GM04503 (cell line): Measurements from ENCODE around the gene SEC16B.
"Not testable (repeated sequence)": the region's sequence is repeated elsewhere in the genome, so short reads cannot be mapped to it uniquely, and the experiment has no call there.

ENCODE experiments used
- DNase-seq: peaks from one replicate; pipeline ENCODE4 v3.0.0-alpha.2; 2012; ENCODE audit warnings: low read depth

Gene SEC16B

GRCh38 chr1:177969825-177970371 is at the start of gene SEC16B:
Gene SEC16B, minus strand, starts transcription at chr1:177970058. Its CDS starts 2,077 bp downstream, at chr1:177967981.
- no peak for DNase-seq

DNA sequence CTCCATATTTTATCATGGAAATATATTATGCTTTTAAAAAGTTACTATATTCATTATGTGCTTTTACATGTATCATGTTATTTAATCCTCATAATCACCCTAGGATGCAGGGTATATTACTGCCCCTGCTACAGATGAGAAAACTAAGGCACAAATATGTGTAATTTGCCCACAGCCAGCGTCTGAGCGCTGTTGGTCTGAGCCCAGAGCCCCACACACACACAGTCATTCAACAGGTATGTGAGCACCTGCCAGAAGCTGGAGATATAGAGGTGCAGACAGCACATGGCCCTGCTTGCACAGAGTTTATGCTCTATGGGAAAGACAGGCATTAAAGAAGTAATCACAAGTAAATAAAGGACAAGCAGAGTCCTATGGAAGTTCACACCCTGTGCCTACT is 49.8 kb upstream of the SEC16B start:
- no peak for DNase-seq

GRCh38 chr1:178019208-178019607 is 49.4 kb upstream of the SEC16B start:
- no peak for DNase-seq

DNA sequence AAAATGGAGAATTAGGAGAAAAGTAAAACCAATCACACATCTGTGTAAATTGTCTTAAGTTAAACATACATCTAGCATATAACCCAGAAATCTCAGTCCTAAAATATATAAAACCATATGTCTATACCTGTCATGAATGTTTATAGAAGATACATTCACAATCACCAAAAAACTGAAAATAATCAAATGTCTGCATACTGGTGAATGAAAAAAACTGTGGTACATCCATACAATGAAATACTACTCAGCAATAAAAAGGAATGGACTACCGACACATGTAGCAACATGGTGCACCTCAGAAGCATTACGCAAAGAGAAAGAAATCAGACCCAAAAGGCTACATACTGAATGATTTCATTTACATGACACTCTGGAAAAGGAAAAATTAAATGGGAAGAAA is 47.7 kb upstream of the SEC16B start:
- DNase-seq: no peak

GRCh38 chr1:178011864-178012503 is 42.1 kb upstream of the SEC16B start:
- no peak for DNase-seq

GRCh38 chr1:178011465-178011828 is 41.6 kb upstream of the SEC16B start:
- no peak for DNase-seq

DNA sequence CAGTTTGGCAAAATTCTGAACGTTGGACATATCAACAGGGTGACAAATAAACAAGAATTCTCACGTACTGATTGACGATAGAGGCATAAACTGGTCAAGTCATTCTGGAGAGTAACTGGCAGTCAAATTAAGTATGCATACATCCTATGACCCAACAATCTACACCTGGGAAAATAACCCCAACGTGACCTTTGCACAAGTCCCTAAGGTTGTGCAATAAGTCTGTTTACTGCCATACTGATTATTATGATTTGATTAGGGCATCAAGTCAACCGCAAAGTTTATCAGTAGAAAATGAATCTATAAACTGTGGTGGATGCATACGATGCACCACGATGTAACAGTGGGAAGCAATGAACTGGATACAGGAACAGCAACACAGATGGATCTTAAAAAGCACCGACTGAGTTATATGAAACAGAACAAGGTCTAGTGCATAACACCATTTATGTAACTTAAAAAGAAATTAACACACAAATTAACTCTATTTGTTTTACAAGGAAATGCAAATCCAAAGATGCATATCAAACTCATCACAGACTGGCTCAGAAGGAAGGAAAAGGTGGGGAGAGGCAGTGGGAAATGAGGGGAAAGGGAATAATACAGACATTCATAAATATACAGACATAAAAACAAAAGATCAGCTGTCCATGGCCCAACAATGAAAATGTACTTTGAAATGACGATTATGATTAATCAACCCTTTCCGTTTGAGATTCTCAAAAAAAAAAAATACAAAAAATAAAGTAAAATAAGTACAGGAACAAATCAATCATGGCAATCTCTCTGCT is 41.0 kb upstream of the SEC16B start:
- DNase-seq: no peak

- no peak for DNase-seq
These were observed 36.2 kb upstream of the SEC16B start for GRCh38 chr1:178006043-178006442.

DNA sequence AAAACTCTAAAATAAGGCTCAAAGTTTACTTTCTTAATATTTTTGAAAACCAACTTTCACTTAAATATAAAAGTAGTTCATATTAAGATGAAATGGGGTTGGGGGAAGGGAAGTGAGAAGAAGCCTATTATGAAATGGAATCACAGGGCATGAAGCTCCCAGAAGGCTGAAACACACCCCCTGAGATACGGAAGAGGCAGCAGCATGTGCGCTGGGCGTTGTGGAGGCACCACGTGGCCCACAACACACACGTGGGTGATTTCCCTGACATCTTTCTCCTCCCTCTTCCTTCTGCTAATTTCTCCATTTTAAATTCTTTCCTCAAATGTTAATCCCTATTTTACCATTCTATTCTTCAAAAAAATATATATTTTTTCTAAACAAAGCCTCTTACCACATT is 35.6 kb upstream of the SEC16B start:
- DNase-seq: no peak

GRCh38 chr1:178004926-178005391 is 35.1 kb upstream of the SEC16B start:
- DNase-seq: no peak

- no peak for DNase-seq
These were observed 29.1 kb upstream of the SEC16B start for GRCh38 chr1:177998696-177999631.

GRCh38 chr1:177996957-177997356 is 27.1 kb upstream of the SEC16B start:
- DNase-seq: no peak

DNA sequence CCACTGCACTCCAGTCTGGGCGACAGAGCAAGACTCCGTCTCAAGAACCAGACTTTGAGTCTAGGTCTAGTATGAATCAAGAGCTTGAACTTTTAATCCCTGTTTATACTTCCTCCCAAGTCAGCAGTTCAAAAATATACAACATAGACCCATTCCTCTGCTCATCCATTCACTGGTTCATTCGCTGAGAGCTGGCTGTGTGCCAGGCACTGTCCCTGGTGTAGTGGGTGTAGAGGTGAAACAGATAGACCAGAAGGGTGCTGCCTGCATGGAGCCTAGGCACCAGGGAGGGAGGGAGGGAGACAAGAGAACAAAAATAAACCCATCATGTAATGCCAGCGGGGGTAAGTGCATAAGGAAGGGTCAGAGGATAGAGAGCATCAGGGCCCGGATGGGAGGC is 25.5 kb upstream of the SEC16B start:
- DNase-seq: no peak

- not testable (repeated sequence) for DNase-seq
These were observed 16.4 kb upstream of the SEC16B start for GRCh38 chr1:177986281-177986680.

DNA sequence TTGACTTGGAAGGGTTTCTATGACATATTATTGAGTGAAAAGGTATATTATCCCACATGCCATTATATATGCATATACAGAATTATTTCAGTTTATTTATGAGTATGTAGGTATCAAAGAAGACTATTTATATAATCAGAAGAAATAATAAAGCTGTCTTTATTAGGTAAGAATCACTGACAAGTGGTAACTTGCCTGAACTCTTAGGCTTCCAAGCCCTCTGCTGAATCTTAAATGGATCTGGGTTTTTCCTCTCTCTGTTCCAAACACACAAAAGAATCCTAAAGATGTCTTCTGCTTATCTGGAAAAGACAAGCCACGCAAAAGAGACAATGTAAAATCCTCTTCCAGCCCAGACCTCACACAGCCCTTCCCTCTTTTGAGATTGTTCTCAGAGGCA is 14.9 kb upstream of the SEC16B start:
- no peak for DNase-seq

- DNase-seq: peak; percentile 73
These were observed 14.3 kb upstream of the SEC16B start for GRCh38 chr1:177984136-177984525.

- DNase-seq: peak; percentile 39
These were observed 13.8 kb upstream of the SEC16B start for GRCh38 chr1:177983482-177984135.

GRCh38 chr1:177983077-177983476 is 13.2 kb upstream of the SEC16B start:
- DNase-seq: no peak

GRCh38 chr1:177981200-177981599 is 11.3 kb upstream of the SEC16B start:
- DNase-seq: no peak

GRCh38 chr1:177979272-177979671 is 9.4 kb upstream of the SEC16B start:
- no peak for DNase-seq

DNA sequence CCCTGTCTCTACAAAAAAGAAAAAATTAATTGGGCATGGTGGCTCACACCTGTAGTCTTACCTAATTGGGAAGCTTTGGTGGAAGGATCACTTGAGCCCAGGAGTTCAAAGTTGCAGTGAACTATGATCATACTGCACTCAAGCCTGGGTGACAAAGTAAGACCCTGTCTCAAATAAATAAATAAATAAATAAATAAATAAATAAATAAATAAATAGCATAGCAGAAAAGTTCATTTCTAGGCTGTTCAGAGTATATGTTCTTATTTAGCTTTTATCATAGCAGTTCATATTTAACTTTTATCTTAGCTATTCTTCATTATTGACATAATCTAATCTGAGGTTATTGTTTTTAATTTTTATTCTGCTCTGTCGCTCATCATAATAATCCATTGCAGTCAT is 8.7 kb upstream of the SEC16B start:
- DNase-seq: no peak

- no peak for DNase-seq
These were observed 7.3 kb upstream of the SEC16B start for GRCh38 chr1:177977141-177977540.
